ENCODE measurements around the gene MRPS34.
"Not testable (repeated sequence)": the region's sequence is repeated elsewhere in the genome, so short reads cannot be mapped to it uniquely, and the experiment has no call there.

The MRPS34 gene

GRCh38 chr16:1772908-1773702 is at the start of gene MRPS34:
Gene MRPS34, minus strand, starts transcription at chr16:1773134. Its CDS starts 15 bp downstream, at chr16:1773119.
- DNase-seq: peak; percentile 66 to 74

DNA sequence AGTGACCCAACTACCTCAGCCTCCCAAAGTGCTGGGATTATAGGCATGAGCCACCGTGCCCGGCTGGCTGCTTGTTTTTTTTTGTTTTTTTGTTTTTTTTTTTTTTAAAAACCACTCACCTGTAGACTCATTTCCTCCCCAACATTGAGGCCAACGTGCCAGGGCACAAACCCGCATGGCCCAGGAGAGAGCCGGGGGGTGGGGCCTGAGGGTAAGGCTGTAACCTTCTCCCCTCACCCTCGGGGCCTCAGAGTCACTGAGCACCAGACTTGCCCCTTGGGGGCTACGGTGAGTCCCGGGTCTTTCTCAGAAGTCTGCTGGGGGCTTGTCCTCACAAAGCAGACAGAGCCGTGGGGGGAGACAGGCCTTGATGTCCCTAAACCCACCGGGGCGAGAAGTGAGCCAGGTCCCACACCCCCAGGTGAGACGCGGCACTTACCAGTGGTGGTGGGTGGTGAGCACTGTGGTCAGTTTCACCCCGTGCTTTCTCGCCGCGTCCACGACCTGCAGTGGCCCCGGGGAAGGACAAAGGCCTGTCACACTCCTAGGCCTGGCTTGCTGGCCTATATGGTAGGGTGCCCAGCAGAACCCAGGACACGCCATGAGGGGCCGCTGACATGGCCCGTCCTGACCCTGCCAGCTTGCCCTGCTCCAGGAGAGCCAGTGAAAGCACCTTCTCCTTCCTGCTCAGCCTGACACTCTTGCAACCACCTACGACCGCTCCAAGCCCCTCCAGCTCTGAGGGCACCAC is 49.1 kb upstream of the MRPS34 start:
- DNase-seq: no peak

- DNase-seq: no peak
Observed at GRCh38 chr16:1820946-1821290, 48.0 kb upstream of the MRPS34 start.

DNA sequence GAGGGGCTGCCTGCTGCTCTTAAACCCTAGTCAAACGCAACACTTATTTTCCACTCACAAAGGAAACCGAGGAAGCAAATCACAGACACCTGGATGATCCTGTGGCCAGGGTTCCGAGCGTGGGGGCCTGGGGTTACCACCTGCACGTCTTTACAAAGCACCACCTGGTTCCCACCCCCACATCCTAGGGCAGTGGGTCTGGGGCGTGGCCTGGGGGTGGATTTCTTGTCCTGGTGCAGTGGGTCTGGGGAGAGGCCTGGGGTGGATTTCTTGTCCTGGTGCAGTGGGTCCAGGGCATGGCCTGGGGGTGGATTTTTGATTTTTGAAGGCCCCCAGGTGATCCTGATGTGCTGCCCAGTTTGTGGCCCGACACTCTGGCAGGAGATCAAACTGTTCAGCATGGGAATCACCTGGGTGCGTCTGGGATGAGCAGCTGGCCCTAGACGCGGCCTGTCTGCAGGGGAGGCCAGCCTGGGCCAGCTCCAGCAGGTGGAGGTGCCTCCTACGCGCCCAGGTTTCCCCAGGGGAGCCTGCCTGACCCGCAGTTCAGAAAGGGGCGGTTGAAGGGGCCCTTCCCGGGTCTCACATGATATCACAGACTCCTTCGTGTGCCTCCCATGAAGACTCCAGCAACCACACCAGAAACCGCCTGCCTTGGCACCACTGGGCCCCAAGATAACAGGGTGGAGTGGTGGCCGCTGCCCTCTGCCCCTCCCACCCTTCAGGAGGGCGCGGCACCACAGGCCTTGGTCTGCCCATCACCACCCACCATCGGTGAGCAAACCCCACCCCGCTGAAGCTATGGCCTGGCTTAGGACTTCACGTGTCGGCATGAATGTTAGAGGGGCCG is 47.4 kb upstream of the MRPS34 start:
- no peak for DNase-seq

- DNase-seq: no peak
Observed at GRCh38 chr16:1819611-1820010, 46.7 kb upstream of the MRPS34 start.

DNA sequence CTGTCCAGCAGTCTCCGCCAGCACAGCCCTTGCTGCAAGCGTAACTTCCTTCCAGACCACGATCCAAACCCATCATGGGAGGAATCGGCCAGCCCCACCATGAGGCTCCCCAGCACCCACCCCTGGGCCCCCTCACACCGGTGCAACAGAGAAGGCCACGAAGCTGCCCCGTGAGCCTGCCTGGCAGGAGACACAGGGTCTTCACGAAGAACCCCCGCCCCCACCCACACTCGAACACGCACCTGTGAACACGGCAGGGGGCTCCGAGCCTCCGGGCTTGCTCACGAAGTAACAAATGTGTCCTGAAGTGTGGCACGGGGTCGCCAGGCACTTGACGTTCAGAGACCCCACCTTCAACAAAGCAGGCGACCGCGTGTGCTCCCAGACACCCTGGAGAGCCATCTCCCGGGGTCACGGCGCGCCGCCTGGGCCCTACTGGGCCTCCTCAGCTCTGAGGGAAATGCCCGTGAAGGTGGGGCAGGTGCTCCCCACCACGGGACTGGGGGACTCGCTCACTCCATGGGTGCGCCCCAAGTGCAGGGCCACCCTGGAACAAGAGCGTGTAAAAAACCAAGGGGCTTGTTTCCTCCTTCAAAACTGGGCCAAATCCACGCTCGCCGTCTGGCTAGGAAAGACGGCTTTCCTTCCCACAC is 46.1 kb upstream of the MRPS34 start:
- no peak for DNase-seq

DNA sequence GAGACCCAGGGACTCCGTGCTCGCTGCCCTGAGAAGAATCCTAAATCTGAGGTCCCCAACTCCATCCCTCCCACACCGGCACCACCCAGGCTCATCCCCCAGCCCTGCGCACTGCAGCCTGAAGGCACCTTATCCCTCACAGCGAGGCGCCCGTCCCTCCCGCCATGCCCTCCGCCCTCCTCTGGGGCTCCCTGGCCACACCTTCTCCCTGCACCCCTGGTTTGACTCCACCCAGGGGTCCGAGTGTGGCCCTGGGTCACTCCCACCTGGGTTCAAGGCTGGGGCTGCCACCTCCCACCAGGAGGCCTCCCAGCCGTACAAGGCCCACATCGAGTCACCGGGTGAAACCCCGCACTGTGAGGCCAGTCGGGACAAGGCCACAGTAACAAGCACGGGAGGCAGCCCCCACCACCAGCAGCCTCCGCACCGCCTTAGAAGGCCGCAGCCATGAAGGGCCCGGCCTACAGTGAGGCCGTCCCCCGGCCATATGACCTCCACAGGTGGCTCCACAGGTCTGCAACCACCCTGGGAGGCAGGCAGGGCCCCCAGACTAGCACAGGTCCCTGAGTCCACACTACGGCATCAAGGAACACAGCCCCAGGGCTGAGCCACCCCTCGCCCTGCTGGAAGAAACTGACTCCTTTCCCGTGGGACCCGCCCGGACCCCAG is 45.4 kb upstream of the MRPS34 start:
- DNase-seq: no peak

DNA sequence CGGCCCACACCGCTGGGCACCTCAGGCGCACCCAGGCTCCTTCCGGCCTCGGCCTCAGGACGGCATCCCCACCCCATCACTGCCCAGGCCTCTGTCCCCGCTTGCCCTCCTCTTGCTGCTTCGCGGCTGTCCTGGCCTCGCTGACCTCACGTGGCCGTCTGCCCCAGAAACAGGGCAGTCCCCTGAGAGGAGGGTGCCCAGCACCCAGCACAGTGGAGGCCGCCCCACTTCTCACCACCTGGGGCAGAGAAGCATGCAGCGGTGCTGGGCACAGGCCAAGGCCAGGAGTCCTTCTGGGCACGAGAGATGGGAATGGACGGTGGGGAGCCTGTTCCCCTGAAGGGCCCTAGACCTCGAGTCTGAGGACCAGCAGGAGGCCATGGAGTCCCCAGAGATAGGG is 44.8 kb upstream of the MRPS34 start:
- no peak for DNase-seq

GRCh38 chr16:1817276-1817589 is 44.3 kb upstream of the MRPS34 start:
- DNase-seq: no peak

DNA sequence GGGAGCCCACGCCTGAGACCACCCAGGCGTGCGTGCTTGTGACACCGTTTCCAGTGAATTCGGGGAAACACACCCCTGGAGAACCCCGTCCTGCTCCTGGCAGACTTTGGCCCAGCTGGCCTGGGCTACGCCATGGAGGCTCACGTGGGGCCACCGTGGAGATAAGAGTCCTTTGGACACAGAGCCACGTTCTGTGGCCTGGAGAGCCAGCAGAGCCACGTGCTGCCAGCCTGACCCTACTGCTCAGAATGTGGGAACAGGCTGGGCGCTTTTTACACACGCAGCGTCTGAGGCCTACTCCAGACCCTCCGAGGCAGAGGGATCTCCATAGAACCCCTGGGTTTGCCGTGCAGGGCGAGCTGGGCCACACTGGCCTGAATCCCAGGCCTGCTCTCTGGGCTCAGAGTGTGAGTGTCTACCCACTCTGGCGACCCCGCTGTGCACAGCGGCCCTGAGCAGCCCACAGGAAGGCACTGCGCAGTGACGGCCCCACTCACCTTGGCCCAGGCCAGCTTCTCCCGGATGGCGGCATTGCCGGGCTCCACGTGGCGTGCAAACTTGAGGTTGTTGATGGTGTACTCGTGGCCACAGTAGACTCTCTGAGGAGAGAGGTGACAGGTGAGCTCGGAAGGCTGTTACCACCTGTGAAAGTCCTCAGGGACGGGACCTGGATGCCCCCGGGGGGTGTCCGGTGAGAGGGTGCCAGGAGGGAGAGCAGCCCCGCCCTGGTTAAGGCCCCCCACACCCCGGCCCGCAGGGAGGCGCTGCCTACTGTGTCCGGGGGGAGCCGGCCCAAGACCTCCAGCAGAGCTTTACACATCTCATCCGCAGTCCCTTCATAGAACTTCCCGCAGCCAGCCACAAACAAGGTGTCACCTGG is 43.7 kb upstream of the MRPS34 start:
- no peak for DNase-seq

GRCh38 chr16:1815461-1815860 is 42.5 kb upstream of the MRPS34 start:
- DNase-seq: no peak

DNA sequence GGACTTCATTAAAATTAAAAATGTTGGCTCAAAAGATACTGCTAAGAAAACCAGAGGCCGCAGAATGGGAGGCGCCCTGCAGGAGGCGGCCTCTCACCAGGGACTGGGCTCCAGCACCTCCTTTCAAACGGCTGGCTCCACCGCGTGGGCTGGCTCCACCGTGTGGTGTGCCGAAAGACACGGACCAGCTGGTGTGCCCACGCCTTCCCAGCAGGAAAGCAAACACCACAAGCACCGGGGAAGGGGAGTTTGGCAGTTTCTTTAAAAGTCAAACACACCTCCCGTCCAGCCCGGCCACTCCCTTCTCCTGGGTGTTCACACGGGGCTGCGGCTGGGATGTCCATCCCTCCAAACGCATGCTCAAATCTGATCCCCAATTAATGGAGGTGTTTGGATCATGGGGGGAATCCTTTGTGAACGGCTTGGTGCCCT is 39.8 kb upstream of the MRPS34 start:
- peak; percentile 64 to 68 for DNase-seq

DNA sequence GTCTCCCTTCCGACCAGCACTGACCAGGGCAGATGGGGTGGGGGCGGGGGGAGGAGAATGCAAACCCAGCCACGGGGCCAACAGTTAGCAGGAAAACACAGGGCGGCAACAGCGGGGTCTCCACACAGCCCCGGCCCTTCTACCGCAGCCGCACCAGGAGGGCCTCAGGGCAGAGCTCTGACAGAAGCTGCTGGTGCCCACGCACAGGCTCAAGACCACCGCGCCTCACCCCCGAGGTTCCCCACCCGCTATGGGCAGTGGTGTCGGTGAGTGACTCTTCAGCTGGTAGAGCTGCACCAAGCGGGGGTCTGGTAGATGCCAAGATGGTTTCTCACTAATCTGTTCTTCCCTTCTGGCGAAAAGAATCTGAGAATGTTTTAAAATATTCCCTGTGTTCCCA is 37.6 kb upstream of the MRPS34 start:
- no peak for DNase-seq

DNA sequence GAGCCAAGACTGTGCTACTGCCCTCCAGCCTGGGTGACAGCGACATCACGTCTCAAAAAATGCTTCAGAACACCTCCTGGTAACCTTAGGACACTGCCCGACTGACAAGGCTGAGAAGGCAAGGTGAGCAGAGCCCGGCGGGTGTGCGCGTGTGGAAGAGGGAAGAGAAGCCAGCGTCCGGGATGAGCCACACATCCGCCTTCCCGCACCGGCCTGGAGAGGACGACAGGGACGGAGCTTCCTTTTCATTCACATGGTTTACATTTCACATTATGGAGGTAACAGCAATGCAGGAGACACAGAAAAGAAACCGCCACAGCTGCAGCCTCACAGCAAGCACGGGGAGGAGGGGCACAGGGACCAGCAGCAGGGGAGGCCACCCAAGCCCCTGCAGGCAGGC is 37.2 kb upstream of the MRPS34 start:
- no peak for DNase-seq

DNA sequence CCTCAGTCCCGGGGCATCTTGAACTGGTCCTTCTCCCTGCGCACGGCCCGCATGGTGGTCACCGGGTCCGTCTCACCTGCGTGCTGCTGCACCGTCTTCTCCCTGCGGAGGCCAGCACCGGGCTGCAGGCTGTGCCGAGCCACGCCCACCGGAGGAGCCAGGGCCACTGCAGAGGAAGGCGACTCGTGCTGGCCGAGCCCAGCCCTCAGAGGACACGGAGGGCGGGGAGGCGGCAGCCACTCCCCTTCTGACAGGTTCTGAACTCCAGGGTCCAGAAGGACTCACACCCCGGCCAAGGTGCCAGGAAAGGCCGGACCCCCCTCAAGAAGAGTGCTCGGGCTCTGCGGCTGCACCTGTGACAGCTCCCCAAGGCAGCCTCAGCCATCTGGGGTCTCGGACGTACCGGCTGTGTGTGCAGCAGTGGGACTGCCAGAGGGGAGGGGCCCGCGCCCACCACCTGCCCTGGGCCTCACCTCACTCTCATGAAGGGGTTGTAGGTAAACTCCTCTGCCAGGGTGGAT is 36.4 kb upstream of the MRPS34 start:
- DNase-seq: no peak

- DNase-seq: no peak
Observed at GRCh38 chr16:1808691-1809090, 35.8 kb upstream of the MRPS34 start.

DNA sequence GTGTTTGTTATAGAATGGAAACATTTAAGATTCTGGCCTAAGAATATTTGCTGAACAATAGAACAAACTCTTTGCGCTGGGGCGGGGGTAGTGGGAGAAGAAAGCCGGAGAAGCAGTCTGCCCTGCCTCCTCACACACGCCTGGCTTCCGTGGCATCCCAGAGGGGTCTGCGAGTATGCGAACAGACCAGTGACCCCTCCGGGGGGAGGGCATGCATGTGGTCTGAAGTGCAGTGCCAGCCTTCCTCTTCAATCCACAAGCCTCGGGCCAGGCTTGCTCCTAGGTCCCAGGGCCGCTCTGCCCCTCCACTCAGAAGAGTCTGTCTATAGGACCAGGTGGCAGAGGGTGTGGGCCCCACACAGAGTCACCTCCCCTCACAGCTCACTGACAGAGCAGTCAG is 34.7 kb upstream of the MRPS34 start:
- no peak for DNase-seq

DNA sequence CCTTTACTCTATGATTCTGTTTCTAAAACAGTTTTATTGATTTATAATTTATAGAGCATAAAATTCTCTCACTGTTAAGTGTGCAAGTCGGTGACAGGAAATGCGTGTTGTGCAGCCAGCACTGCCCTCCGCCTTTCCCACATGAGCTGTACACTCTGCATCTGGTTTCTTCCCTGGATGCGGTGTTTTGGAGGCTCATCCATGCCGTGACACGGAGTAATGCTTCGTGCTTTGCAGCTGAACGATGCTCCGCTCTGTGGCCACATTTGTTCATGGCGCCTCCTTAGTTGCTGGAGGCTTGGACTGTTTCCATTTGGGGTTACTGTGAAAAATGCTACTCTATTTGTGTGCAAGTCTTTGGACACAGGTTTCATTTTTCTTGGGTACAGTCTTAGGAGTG is 27.8 kb upstream of the MRPS34 start:
- DNase-seq: no peak

- not testable (repeated sequence) for DNase-seq
Observed at GRCh38 chr16:1799263-1799662, 26.3 kb upstream of the MRPS34 start.

DNA sequence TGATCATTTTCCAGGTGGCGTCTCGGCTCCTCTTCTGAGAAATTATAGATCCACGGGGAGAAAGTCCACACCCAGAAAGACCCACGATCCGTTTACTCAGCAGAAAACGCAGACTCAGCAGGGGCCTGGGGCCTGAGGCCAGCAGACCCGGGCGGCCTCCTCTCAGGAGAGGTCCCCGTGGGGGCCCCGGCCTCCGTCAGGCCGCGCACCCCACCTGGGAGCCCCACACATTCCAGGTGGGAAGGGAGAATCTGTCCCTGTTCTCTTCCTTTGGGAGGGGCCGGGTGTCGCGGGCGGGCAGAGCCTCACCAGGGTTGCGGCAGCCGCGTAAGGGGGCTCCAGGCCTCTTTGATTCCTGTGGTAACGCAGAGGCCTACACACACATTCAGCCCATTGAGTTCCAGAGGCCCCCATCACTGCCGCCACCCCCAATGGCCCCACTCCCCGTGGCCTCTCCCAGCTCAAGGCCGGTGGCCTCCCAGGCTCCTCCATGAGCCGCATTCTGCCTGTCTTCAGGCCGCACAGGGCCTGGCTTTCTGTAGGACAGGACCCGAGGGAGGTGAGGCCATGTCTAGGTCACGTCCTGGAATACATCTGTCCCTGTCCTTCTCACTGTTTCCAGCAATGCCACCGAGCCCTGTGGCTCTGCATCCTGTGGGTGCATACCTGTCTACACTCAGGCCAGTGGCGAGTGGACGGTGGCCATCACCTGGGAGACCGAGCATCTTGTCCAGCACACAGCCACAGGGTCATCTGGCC is 22.2 kb upstream of the MRPS34 start:
- no peak for DNase-seq
